ENCODE results near the gene UFSP1. TPM values are rescaled to one million over a fixed set of nuclear protein-coding genes. Genes with fewer than 3 reads are reported as not detected.

The UFSP1 gene
- total and polyA plus RNA-seq, 2 of the 13 experiments (the other 11 are each of a cell fraction or from before 2014, with no cell fraction given): 0.65 to 3.3 TPM

DNA sequence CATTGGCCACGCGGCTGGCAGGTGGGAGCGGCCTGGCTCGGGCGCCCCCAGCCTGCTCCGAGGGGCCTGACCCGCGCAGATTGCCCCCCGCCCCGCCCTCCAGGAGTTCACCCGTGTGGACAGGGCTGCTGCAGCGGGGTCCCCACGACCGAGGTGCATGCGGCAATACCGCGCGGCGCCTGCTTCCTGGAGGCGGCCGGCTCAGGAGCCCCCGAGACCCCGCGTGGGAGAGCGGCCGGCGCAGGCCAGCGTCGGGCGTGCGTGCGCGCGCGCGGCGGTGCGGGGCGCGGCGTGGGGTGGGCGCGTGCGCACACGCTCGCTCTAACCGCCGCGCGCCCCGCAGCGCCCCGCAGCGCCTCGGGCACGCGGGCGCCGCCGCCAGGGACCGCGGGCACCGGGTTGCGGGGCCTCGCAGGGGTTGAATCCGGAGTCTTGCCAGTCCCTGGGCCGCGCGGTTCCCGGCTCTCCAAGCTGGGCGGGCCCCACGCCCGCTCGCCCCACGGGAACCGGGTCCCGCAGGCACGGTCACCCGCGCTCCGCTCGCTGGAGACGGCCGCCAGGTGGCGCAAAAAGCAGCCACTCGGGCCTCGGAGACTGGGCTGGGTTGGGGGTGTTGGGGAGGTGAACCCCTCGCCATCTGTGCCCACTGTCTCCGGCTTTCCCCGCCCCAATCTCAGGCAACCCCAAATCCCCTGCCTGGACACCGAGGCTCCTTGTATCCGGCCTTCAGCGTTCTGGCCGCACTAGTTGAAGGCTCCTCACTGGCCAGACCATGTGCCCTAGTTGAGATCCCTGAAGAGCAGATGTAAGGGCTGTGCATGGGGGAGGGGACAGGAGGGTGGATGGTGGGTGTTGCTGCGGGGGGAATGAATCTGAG lies 7.5 kb upstream of the UFSP1 start (continued):
- TF ChIP-seq, protein P1, sequence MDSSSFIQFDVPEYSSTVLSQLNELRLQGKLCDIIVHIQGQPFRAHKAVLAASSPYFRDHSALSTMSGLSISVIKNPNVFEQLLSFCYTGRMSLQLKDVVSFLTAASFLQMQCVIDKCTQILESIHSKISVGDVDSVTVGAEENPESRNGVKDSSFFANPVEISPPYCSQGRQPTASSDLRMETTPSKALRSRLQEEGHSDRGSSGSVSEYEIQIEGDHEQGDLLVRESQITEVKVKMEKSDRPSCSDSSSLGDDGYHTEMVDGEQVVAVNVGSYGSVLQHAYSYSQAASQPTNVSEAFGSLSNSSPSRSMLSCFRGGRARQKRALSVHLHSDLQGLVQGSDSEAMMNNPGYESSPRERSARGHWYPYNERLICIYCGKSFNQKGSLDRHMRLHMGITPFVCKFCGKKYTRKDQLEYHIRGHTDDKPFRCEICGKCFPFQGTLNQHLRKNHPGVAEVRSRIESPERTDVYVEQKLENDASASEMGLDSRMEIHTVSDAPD (CRISPR knock-in tag; IDR thresholded peaks at IDR 0.05): no peak
- TF ChIP-seq ZNF10 (CRISPR knock-in tag; IDR thresholded peaks at IDR 0.05; ENCODE audit: borderline replicate concordance, low read depth): no peak
- TF ChIP-seq GTF3A (CRISPR knock-in tag; conservative IDR thresholded peaks at IDR 0.05): no peak
- TF ChIP-seq ZSCAN12 (CRISPR knock-in tag; IDR thresholded peaks at IDR 0.05): no peak
- TF ChIP-seq ZNF7 (CRISPR knock-in tag; IDR thresholded peaks at IDR 0.05): no peak
- TF ChIP-seq EP300 (IDR thresholded peaks at IDR 0.05; ENCODE audit: low read depth in 2 of 2, low read length in 2 of 2): no peak
- TF ChIP-seq EP300 (CRISPR knock-in tag; IDR thresholded peaks at IDR 0.05; ENCODE audit: borderline replicate concordance): no peak
- no peak for TF ChIP-seq ZNF441 (CRISPR knock-in tag; IDR thresholded peaks at IDR 0.05; ENCODE audit: borderline replicate concordance)
- no peak for TF ChIP-seq ARNTL (CRISPR knock-in tag; IDR thresholded peaks at IDR 0.05)
- TF ChIP-seq MIER3 (CRISPR knock-in tag; IDR thresholded peaks at IDR 0.05; ENCODE audit: borderline replicate concordance): no peak
- TF ChIP-seq CEBPB (IDR thresholded peaks at IDR 0.05; ENCODE audit: borderline replicate concordance, low read depth, low read length): no peak
- peak; percentile 35; the same call in 1 of the 2 replicates for TF ChIP-seq ZNF598 (CRISPR knock-in tag; IDR thresholded peaks at IDR 0.05; ENCODE audit: borderline replicate concordance)
- TF ChIP-seq MTA1 (CRISPR knock-in tag; IDR thresholded peaks at IDR 0.05; ENCODE audit: borderline replicate concordance): no peak
- TF ChIP-seq, protein P2, sequence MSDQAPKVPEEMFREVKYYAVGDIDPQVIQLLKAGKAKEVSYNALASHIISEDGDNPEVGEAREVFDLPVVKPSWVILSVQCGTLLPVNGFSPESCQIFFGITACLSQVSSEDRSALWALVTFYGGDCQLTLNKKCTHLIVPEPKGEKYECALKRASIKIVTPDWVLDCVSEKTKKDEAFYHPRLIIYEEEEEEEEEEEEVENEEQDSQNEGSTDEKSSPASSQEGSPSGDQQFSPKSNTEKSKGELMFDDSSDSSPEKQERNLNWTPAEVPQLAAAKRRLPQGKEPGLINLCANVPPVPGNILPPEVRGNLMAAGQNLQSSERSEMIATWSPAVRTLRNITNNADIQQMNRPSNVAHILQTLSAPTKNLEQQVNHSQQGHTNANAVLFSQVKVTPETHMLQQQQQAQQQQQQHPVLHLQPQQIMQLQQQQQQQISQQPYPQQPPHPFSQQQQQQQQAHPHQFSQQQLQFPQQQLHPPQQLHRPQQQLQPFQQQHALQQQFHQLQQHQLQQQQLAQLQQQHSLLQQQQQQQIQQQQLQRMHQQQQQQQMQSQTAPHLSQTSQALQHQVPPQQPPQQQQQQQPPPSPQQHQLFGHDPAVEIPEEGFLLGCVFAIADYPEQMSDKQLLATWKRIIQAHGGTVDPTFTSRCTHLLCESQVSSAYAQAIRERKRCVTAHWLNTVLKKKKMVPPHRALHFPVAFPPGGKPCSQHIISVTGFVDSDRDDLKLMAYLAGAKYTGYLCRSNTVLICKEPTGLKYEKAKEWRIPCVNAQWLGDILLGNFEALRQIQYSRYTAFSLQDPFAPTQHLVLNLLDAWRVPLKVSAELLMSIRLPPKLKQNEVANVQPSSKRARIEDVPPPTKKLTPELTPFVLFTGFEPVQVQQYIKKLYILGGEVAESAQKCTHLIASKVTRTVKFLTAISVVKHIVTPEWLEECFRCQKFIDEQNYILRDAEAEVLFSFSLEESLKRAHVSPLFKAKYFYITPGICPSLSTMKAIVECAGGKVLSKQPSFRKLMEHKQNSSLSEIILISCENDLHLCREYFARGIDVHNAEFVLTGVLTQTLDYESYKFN (CRISPR knock-in tag; conservative IDR thresholded peaks at IDR 0.05): no peak
- no peak for TF ChIP-seq MBD4 (IDR thresholded peaks at IDR 0.05; ENCODE audit: borderline replicate concordance, low read length)
- TF ChIP-seq CENPT (CRISPR knock-in tag; IDR thresholded peaks at IDR 0.05; ENCODE audit: low read depth): no peak
- TF ChIP-seq, protein P3, sequence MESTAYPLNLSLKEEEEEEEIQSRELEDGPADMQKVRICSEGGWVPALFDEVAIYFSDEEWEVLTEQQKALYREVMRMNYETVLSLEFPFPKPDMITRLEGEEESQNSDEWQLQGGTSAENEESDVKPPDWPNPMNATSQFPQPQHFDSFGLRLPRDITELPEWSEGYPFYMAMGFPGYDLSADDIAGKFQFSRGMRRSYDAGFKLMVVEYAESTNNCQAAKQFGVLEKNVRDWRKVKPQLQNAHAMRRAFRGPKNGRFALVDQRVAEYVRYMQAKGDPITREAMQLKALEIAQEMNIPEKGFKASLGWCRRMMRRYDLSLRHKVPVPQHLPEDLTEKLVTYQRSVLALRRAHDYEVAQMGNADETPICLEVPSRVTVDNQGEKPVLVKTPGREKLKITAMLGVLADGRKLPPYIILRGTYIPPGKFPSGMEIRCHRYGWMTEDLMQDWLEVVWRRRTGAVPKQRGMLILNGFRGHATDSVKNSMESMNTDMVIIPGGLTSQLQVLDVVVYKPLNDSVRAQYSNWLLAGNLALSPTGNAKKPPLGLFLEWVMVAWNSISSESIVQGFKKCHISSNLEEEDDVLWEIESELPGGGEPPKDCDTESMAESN (CRISPR knock-in tag; conservative IDR thresholded peaks at IDR 0.05): 0 out of 2 replicates have a peak, but pooled peaks have one; percentile 4
- TF ChIP-seq CENPX (CRISPR knock-in tag; IDR thresholded peaks at IDR 0.05): no peak
- no peak for TF ChIP-seq TBP (CRISPR knock-in tag; IDR thresholded peaks at IDR 0.05)
- TF ChIP-seq XRCC5 (optimal IDR thresholded peaks at IDR 0.05; ENCODE audit: low read length): peak; percentile 21
- no peak for TF ChIP-seq GATAD2A (CRISPR knock-in tag; IDR thresholded peaks at IDR 0.05)
- peak; percentile 15; the same call in 1 of the 2 replicates for TF ChIP-seq SMC3 (IDR thresholded peaks at IDR 0.05; ENCODE audit: low read length)
- no peak for TF ChIP-seq TCF7L2 (IDR thresholded peaks at IDR 0.05; ENCODE audit: low read depth, low read length)
- TF ChIP-seq PTBP1 (IDR thresholded peaks at IDR 0.05; ENCODE audit: low read depth, low read length, poor library complexity, severe bottlenecking): no peak

Data from HepG2 (cell line).